GDM1 (cell line): ENCODE measurements around the gene CMTM5.

Experiments
- DNase-seq: peaks from one replicate; lab custom pipeline; 2025; lab: John Stamatoyannopoulos, UW

The CMTM5 gene

GRCh38 chr14:23358042-23358441 is 18.8 kb upstream of the CMTM5 start:
- no peak for DNase-seq

- DNase-seq, result no peak
These were observed 18.2 kb upstream of the CMTM5 start for GRCh38 chr14:23358553-23359166.

GRCh38 chr14:23359167-23359626 is 17.6 kb upstream of the CMTM5 start:
- no peak for DNase-seq

GRCh38 chr14:23359722-23360447 is 17.0 kb upstream of the CMTM5 start:
- no peak for DNase-seq

GRCh38 chr14:23360496-23360895 is 16.4 kb upstream of the CMTM5 start:
- DNase-seq, result no peak

GRCh38 chr14:23361320-23361719 is 15.5 kb upstream of the CMTM5 start:
- no peak for DNase-seq

GRCh38 chr14:23361763-23362162 is 15.1 kb upstream of the CMTM5 start:
- no peak for DNase-seq

- DNase-seq, result no peak
These were observed 14.6 kb upstream of the CMTM5 start for GRCh38 chr14:23362200-23362599.

GRCh38 chr14:23364164-23365035 is 12.4 kb upstream of the CMTM5 start:
- DNase-seq, result no peak

- DNase-seq, result no peak
These were observed 11.7 kb upstream of the CMTM5 start, which contains the start of gene EFS for GRCh38 chr14:23365036-23365731. Gene EFS (minus strand): TSS chr14:23365172. CDS start chr14:23365025, 147 bp downstream.

- DNase-seq, result no peak
These were observed 11.0 kb upstream of the CMTM5 start for GRCh38 chr14:23365732-23366425.

GRCh38 chr14:23366426-23366921 is 10.4 kb upstream of the CMTM5 start:
- DNase-seq, result no peak

- no peak for DNase-seq
These were observed 6.6 kb upstream of the CMTM5 start for GRCh38 chr14:23370221-23370620.

- DNase-seq, result no peak
These were observed 5.0 kb upstream of the CMTM5 start for GRCh38 chr14:23371865-23372264.

GRCh38 chr14:23372509-23372908 is 4.3 kb upstream of the CMTM5 start, which contains the start of gene IL25:
Gene IL25 (plus strand): TSS chr14:23372809.
- no peak for DNase-seq

- no peak for DNase-seq
These were observed 3.8 kb upstream of the CMTM5 start for GRCh38 chr14:23373041-23373440.

- no peak for DNase-seq
These were observed 1.2 kb upstream of the CMTM5 start for GRCh38 chr14:23375527-23376251.

- DNase-seq, result no peak
These were observed 328 bp downstream of the CMTM5 start for GRCh38 chr14:23377198-23377550.

- DNase-seq, result peak; percentile 12
These were observed 1.0 kb downstream of the CMTM5 start for GRCh38 chr14:23377573-23378563.
